GM21786 (cell line): ENCODE results near the gene CHAMP1.

Experiments
- ATAC-seq: cut with Tn5 transposase; IDR thresholded peaks from one replicate; pipeline ENCODE4 v1.9.1; 2021; ENCODE audit not compliant: unreplicated experiment

CHAMP1 gene

DNA sequence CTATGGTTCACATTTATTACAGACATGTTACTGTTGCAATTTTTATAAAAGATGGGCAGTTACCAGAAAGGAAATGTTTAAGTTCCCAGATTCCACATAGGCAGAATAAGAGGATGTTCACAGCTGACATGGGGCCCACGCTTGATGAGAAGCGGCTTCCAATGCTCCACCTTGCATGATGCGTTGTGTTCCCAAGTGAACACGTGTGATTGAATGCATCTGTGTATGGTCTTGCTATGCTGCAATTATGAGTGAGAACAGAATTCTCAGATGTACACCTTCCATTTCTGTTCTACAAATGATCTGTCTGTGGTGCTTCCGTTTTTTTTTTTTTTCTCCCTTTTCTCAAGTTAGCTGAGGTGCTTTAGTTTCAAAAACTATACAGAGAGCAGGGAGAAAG is 17.4 kb upstream of the CHAMP1 start:
- no peak for ATAC-seq

DNA sequence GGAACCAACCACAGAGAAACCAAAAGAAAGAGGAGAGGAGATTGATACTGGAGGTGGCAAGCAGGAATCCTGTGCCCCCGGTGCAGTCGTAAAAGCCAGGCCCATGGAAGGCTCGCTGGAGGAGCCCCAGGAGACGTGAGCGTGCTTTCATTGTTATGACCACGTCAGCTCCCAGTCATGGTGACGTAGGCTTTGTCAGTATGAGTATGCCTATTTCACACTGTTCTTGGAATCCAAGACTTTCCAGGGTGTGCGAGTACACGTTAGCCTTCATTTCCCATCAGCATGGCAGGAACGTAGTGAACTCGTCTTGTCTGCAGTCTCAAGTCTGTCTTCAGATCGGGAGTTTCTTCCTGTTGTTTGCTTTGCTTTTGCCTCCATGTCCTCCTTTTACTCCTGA is 15.4 kb upstream of the CHAMP1 start:
- no peak for ATAC-seq

DNA sequence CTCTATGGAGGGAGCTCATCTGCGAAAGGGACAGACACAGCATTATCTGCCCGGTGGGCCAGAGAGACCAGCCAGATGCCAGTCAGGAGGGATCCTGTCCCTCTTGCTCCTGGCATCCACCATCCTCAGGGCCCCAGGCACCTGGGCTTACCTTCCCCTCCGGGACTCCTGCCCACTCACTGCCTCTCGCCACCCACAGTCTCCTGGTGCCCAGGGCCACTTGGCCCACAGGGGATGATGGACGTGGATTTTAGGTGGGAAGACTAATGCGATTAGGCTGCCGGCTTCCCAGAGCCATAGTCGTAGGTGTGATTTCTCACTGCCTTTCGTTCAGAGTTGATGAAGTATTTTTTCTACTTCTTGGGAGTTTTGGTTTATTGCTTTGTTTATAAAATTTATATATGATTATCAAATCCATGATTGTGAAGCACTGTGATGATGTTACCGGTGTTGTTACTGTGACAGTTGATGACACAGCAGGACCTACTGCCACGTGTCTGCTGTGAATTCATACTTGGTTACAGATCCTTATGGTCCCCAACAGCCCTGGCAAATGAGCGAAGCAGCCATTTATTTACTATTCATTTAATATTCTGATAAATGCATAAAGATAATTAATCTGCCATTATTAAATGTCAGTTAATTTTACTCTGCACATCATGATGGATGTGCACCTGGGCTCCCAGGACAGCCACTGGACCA is 14.5 kb upstream of the CHAMP1 start:
- no peak for ATAC-seq

DNA sequence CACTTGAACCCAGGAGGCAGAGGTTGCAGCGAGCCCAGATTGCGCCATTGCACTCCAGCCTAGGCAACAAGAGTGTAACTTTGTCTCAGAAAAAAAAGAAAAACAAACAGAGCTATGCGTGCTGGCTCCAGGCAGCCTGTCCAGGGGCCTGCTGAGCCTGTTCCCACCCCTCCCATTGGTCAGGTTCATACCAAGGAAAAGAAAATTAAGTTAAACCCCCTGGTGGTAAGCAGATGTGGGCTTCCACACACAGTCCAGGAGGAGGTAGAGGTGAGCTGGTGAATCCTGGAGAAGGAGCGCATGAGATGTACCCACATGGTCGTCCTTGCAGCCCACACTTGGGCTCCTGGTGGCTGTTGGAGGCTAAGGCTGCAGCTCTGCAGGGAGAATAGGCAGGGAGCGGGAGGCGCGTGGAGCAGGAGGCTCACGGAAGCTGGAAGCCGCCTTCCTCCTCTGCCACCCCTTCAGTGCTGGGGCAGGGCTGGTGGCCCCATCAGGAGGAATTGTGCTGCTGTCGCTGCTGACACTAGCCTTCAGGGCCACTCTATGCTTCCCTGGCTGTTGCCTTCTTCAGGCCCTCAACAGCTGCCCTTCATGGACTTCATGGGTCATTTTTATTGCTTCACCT is 10.5 kb upstream of the CHAMP1 start:
- ATAC-seq, result no peak

DNA sequence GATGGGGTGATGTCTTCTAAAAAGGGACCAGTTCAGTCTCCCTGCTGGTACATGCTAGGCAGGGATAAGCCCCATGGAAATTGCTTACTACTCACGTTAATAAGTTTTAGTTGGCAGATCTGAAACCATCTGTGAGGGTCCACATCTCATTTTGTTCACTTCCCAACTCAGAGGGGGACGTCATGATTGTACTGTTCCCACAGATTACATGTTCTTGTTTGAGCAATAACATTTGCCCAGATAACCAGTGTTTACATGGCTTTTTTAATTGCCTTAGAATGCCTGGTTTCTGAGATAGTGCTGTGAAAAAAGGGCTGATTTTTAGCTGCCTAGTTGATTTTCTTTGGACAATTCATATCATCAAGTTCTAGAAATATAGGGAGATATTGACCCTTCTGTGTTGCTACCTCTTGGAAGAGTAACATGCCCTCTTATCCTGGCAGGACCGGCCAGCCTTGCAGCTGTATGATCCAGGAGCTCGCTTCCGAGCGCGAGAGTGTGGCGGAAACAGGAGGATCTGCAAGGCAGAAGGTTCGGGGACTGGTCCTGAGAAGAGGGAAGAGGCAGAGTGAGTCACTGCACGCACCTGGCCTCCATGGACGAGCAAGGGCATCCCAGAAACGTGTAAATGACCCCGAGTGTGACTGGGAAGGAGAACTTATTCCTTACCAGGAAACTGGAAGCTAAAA is 9.8 kb upstream of the CHAMP1 start:
- no peak for ATAC-seq

DNA sequence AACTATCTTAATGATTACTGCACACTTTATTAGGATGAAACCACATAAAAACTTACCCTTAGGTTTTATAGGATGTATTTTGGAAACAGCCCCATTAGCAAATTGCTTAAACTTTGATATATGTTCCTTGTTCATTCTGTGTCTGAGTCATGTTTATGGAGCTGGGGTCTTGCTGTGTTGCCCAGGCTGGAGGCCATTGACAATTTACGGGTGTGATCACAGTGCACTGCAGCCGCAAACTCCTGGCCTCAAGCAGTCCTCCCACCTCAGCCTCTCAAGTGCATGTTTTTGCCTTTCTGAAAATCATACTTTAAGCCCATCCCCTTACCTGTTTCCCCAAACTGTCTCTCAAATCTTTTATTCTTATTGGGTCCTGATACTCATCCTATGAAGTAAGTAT is 5.2 kb upstream of the CHAMP1 start:
- no peak for ATAC-seq

DNA sequence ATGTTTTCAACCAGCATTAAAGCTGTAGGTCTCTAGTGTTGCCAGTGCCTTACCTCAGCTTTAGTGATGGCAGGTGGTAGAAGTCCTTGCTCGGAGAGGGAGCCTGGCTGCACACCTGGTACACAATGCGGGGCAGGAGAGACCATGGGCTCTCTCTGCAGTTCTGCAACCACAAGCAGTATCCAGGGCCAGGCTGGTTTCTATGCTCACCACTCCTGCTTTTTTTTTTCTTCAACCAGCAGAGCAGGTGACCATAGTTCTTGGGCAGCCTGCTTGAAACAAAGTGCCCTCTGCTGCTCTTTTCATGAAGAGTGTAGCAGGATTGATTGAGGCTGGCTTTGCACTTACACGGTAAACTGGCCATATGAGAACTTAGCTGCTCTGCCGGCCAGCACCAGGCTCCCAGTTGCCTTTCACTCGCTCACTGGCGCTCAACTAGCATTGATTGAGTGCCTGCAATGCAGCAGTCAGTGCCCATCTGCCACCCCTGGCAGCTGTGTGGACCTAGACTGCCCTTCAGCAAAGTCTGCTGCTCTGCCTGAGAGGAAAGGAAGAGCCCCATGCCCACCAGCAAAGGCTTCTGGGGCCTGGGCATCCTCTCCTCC is 4.4 kb upstream of the CHAMP1 start:
- ATAC-seq, result no peak

DNA sequence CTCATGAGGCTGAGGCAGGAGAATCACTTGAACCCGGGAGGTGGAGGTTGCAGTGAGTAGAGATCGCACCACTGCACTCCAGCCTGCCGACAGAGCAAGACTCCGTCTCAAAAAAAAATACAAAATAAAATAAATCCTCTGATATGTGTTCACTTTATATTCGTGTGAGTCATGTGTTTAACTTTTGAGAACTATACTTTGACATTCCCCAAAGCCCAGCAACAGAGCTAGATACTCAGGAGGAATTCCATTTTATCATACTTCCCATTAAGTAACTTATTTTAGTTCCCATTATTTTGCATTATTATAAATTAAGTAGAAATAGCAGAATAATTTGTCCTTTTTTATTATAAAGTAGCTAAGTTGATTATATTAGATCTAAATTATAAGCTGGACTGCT is 3.3 kb upstream of the CHAMP1 start:
- no peak for ATAC-seq

DNA sequence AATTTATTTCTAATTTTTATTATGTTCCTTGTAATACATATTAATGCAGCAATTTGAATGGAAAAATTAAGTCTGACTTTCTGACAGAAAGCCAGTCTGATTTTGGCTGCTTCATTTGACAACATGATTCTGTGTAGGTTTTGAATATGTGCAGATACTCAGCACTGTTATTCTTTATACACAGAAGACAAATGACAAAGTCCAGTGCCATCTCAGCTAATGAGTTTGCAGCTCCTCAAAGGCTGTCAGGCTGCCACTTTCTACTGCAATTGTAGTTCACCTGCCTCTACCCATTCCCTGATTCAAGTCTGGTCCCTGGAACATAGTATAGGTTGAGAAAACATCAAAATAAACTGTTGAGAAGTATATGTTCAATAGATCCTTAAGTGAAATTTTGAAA is 2.9 kb upstream of the CHAMP1 start:
- ATAC-seq, result no peak

DNA sequence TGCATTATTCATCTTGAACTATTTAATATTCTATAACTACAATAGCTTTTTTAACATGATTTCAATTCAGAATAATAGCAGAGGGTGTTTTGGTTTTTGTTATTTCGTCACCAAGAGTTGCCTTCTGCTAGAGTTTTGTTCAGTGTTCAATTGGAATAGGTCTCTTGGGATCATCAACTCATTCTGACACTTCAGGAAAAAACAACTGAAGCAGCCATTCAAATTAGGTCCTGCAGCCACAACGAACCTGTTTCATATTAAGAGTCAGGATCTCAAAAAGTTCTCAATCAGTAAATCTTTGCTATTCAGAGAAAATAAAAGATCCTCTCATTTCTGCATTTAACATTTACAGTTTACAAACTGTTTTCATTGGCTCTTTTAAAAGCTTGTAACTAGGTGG is 2.4 kb upstream of the CHAMP1 start:
- no peak for ATAC-seq

DNA sequence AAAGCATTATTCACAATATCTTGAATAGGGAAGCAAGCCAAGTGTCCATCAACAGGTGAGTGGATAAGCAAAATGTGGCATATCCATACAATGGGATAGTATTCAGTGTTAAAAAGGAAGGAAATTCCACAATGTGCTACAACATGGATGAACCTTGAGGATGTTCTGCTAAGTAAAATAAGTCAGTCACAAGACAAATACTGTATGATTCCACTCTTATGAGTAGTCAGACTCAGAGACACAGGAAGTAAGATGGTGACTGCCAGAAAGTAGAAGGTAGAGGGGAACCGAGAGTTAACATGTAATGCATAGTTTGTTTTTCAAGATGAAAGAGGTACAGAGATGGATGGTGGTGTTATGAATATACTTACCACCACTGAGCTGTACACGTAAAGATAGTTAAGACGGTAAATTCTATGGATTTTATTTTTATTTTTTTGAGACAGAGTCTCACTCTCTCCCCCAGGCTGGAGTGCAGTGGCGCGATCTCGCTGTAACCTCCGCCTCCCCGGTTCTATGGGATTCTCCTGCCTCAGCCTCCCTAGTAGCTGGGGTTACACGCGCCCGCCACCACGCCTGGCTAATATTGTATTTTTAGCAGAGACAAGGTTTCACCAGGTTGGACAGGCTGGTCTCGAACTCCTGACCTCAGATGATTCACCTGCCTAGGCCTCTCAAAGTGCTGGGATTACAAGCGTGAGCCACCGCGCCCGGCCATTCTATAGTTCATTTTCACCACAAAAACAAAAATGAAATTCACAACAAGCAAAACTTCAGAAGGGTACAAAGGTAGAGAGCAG is 1.0 kb upstream of the CHAMP1 start:
- ATAC-seq, result peak; percentile 37

DNA sequence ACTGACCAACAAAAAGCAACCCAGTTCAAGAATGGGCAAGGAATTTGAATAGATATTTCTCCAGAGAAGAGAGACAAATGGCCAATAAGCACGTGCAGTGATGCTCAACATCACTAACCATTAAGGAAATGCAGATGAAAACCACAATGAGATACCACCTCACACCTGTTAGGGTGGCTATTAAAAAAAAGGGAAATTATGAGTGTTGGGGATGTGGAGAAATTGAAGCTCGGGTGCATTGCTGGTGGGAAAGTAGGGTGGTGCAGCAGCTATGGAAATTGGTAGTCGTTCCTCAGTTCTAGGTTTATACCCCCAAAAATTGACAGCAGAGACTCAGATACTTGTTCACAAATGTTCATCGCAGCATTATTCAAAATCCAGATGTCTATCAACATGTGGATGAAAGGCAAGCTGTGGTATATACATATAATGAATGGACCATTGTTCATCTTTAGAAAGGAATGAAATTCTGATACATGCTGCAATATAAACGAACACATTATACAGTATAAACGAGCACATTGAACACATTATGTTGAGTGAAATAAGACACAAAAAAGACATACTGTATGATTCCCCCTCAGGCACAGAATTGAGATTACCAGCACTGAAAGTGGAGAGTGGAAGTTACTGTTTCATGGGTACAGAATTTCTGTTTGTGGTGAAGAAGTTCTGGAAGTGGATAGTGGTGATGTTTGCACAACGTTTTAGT is 927 bp downstream of the CHAMP1 start:
- ATAC-seq, result no peak

DNA sequence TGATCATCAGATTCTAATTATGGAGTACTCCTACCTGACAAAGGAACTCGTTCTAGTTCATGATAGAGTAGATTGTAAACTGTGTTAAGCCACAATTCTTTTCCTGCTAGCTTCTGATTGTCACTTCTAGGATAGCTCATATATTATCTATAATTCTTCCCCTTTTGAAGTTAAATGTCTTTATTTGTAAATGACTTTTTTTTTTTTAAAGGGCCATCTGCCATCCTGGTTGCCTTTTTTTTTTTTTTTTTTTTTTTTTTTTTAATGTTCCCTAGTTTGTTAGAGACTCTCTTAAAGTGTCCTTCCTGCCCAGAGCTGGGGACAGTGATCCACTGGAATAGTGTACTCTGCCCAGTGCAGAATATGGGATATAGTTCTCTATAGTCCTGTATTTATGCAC is 4.3 kb downstream of the CHAMP1 start:
- no peak for ATAC-seq

DNA sequence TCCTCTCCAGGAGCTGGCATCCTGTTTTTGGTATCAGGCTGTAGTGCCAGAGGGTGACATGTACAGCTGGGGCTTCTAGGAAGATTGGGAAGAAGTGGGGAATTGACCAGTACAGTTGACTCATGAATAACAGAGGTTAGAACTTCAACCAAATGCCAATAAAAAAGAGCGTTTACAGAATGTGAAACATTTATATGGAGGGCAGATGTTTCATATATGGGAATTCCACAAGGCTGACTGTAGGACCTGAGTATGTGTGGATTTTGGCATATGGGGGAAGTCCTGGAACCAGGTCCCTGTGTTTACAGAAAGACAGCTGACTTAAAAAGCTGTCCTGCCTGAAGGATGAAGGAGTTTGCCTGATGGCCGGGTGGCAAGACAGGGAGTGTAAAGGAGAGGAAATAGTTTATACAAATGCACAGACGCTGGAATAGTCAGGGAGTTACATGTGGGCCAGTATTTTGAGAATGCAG is 5.2 kb downstream of the CHAMP1 start:
- no peak for ATAC-seq

DNA sequence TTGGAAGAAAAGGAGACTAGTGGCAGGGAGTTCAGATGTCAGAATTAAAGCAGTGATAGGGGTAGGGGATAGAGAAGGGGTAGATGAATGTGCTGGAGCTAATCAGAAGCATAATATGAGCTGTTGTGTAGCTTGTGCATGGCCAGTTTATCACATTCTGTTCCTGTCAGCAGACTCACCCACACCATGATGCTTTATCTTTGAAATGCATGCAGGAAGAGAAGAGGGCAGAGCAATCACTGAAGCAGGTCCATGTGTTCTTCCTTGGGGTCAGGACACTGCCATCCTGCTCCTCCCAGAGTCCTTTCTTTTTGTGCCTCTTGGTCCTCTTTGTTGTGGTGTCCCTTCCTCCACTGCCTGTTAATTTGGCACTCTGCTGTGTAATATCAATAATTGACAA is 5.8 kb downstream of the CHAMP1 start:
- no peak for ATAC-seq

DNA sequence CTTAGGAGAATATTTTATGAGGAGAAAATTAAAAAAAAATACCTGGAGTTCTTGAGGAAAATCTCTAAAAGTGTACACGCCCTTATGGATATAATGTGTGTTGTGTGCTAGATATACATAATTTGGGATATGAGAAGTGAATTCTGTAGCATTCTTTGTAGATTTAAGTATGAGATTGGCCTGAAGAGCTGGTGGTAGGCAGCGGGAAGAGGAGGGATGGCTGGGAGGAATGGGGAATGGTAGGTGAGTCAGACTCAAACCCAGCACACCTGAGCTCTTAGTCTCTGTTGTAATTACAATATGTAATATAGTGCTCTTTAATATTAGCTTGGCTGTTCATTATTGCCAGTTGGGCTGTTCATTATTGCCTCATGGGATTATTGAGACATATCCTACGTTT is 7.0 kb downstream of the CHAMP1 start:
- ATAC-seq, result no peak

DNA sequence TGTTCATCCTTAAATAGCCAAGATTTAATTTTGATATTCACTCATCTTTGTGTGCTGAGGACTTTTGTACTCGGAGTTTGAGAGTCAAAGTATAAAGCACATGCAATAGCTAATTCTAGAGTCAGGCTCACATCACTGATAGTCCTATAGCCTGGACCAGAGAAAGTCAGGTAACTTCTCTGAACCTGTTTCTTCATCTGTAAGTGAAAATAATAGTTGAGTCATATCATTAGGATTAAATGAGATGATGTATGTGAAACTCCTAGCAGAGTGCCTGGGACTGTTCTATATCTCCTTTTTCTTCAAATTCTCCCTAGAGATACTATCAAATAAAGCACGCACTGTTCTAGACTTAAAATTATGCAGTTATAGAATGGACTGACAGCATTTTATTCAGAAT is 9.0 kb downstream of the CHAMP1 start:
- no peak for ATAC-seq

DNA sequence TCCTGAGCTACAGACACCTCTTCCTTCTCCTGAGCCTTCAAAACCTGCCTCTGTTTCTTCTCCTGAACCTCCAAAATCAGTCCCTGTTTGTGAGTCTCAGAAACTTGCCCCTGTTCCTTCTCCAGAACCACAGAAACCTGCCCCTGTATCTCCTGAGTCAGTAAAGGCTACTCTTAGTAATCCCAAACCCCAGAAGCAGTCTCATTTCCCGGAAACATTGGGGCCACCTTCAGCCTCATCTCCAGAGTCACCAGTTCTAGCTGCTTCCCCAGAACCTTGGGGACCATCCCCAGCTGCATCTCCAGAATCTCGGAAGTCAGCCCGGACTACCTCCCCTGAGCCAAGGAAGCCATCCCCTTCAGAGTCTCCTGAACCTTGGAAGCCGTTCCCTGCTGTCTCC is 10.0 kb downstream of the CHAMP1 start:
- no peak for ATAC-seq

DNA sequence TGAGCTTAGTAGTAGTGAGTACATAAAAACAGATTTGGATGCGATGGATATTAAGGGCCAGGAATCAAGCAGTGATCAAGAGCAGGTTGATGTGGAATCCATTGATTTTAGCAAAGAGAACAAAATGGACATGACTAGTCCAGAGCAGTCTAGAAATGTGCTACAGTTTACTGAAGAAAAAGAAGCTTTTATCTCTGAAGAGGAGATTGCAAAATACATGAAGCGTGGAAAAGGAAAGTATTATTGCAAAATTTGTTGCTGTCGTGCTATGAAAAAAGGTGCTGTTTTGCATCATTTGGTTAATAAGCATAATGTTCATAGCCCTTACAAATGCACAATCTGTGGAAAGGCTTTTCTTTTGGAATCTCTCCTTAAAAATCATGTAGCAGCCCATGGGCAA is 11.4 kb downstream of the CHAMP1 start:
- no peak for ATAC-seq

DNA sequence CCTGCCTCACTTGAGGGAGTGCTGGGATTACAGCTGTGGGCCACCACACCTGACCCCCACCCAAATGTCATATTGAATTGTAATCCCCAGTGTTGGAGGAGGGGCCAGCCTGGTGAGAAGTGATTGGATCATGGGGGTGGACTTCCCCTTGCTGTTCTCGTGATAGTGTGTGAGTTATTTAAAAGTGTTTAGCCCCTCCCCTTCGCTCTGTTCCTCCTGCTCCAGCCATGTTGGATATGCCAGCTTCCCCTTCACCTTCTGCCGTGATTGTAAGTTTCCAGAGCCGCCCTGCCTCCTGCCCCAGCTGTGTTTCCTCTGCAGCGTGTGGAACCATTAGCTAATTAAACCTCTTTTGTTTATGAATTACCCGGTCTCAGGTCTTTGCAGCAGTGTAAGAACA is 13.7 kb downstream of the CHAMP1 start:
- no peak for ATAC-seq

DNA sequence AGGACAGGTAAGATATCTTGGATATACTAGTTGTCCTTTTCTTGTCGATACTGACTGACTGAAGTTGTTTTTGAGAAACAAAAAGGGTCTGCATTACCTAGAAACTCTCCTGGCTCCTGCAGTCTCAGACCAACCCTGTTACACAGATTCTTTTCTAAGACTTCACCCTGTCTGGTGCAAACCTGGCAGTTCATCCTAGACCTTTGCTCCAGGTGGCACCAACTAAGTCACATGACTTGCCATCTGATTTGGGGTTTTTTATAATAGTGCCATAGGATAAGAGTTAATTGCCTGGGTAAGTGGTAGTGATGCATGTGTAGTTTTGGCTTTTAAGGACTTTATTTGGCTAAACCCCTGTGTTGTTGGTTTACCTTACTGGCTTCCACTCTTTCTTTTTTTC is 14.3 kb downstream of the CHAMP1 start:
- no peak for ATAC-seq
